Muscle layer of colon (tissue), 2 donors: Measurements from ENCODE around the gene MLLT6.

Experiments
- H3K27ac ChIP-seq: one replicate; pipeline ENCODE4 v1.7.0; 2013; ENCODE audit warnings: low read depth, mild to moderate bottlenecking, low read length, moderate library complexity
- H3K27me3 ChIP-seq, 2 donors: one replicate each; pipeline ENCODE4 v1.7.0; 2013; ENCODE audit warnings: low read length in 2 of 2, mild to moderate bottlenecking in 2 of 2; ENCODE audit not compliant: insufficient read depth in 2 of 2, control insufficient read depth in 1 of 2
- H3K36me3 ChIP-seq: one replicate; pipeline ENCODE4 v1.7.0; 2013; ENCODE audit warnings: mild to moderate bottlenecking, low read length; ENCODE audit not compliant: insufficient read depth
- H3K4me1 ChIP-seq: one replicate; pipeline ENCODE4 v1.7.0; 2013; ENCODE audit warnings: mild to moderate bottlenecking, low read length; ENCODE audit not compliant: insufficient read depth
- H3K4me3 ChIP-seq, 2 donors: one replicate each; pipeline ENCODE4 v1.7.0; 2013; ENCODE audit warnings: low read length in 2 of 2, low read depth in 1 of 2, mild to moderate bottlenecking in 1 of 2, moderate library complexity in 1 of 2
- H3K9ac ChIP-seq: one replicate; pipeline ENCODE4 v1.7.0; 2013; ENCODE audit warnings: low read length
- H3K9me3 ChIP-seq: one replicate; pipeline ENCODE4 v1.7.0; 2013; ENCODE audit warnings: mild to moderate bottlenecking, low read length
- donor health status: abdominal sarcoma.
- donor health status: Adenocarcinoma of cecum.

The MLLT6 gene

GRCh38 chr17:38667787-38668122 is 37.3 kb upstream of the MLLT6 start:
- Histone ChIP-seq H3K9me3 (no peaks in the 10 kb centered on the region), H3K27ac (no peak overlapping the region), H3K9ac (no peak overlapping the region), H3K36me3 (no peaks in the 10 kb centered on the region), H3K4me1 (no peaks in the 10 kb centered on the region), H3K27me3 (peaks cover 11 to 33% of the 10 kb centered on the region in 2 donors), H3K4me3 (no peak overlapping the region)

DNA sequence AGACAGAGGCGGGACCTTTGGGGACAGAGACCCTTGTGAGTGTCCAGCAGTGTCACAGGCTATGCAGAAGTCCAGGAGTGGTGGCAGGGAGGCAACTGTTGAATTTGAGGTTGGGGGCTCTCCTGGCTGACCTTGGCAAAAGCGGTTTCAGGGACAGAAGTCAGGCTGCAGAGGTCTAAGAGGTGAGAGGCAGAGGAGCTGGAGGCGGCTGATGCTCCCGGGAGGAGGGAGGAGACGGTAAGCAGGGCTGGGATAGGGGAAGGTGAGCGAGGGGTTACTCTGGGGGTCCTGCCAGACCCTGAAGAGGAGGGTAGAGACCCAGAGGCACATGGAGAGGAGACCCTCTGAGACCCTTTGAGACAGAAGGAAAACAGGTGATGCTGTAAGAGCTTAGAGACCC is 35.6 kb upstream of the MLLT6 start:
- Histone ChIP-seq H3K4me3 (no peak overlapping the region), H3K36me3 (no peaks in the 10 kb centered on the region), H3K27ac (no peak overlapping the region), H3K27me3 (peaks cover 24 to 45% of the 10 kb centered on the region in 2 donors), H3K4me1 (no peaks in the 10 kb centered on the region), H3K9me3 (no peaks in the 10 kb centered on the region), H3K9ac (no peak overlapping the region)

DNA sequence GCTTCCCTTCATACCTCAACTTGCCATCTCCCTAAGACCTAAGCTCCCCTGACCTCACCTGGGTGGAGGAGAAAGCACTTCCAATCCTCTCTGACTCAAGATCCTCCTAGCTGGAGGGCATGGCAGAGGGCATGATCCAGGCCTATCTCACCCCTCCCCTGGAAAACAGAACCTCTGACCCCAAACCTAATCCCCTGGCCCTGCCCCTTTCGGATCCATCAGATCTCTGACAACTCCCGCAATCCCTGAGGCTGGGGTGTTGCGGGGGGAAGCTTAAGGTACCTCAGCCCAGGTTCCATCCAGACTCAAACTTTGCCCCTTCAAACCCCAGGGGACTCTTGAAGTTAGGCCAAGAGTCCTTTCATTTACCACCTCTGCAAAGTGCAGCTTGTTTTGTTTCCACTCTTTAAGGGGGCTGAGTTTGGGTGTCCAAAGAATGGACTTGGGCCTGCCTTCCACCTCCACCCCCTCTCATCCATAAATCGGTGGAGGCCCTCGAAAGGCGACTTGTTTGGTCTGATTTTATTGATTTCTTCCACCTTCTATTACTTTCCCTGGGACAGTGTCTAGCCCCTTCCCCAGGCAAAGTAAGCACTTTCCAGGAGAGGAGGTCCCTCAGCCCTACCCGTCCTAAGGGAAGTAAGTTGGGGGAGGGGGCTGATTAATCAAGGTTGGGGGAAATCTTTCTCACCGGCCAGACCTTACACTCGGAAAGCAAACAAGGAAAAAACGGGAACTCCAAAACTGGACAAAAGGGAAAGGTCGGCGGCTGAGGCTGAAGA is 32.9 kb upstream of the MLLT6 start:
- H3K36me3 ChIP-seq: no peaks in the 10 kb centered on the region
- H3K4me3 ChIP-seq: no peak overlapping the region
- H3K9ac ChIP-seq: no peak overlapping the region
- H3K4me1 ChIP-seq: peaks cover 14% of the 10 kb centered on the region
- no peaks in the 10 kb centered on the region for H3K9me3 ChIP-seq
- H3K27ac ChIP-seq: no peak overlapping the region
- peaks cover 44 to 65% of the 10 kb centered on the region in 2 donors for H3K27me3 ChIP-seq

DNA sequence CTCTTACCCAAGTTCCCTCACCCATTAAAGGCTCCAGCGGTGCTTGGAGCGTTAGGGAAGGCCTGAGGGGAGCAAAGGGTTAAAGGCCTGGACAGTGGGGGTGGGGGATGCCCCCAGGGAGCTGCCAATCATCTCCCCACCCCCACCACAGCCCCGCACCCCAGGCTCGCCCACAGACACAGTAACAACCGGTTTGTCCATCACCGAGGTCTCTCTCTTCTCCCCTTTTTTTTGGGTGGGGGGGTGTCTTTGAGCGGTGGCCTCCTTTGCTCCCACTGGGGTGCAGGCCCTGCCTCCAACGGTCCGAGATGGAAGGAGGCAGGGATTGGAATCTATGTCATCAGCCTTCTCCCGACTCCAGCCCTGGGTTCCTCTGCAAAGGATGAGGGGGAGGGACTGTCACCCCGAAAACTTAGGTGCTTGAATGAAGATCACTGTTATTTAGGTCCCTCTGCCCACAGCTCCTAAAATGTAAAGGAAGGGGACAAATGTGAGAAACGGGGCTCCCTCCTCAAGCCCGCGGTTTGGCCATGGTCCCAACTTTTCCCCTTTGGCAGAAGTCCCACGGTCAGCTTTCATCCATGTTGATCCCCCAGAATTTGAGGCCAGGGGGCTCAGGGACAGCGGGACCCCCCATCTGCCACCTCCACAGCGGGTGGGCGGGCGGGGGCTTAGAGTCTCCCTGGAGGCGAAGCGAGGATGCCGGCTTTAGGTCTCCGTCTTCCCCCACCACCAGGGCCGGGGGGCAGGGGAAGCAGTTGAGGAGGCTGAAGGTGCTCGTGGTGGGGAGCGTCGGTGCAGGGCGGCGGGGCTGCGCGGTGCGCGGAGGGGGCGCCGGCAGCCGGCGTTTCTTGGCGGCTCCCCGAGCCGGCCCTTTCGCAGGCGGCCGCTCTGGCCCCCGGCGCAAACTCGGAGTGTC is 32.0 kb upstream of the MLLT6 start:
- Histone ChIP-seq H3K9ac (no peak overlapping the region), H3K4me3 (no peak overlapping the region), H3K36me3 (no peaks in the 10 kb centered on the region), H3K4me1 (peaks cover 17% of the 10 kb centered on the region), H3K27me3 (peaks cover 44 to 65% of the 10 kb centered on the region in 2 donors), H3K27ac (no peak overlapping the region), H3K9me3 (no peaks in the 10 kb centered on the region)

DNA sequence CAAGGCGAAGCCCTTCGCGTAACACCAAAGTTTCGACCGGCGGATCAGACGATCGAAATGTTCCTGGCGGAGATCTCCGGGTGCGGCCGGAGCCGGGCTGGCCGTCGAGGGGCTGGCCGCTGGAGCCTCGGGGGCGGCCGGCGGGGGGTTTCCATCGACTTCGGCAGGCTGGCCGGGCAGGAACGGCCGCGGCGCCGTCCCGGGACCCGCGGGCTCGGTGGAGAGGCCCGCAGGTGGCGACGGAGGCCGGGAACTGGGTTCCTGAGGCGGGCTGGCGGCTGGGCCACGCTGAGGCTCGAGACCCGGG is 31.4 kb upstream of the MLLT6 start:
- H3K4me1 ChIP-seq: peaks cover 17% of the 10 kb centered on the region
- H3K36me3 ChIP-seq: no peaks in the 10 kb centered on the region
- peaks cover 44 to 64% of the 10 kb centered on the region in 2 donors for H3K27me3 ChIP-seq
- no peak overlapping the region for H3K27ac ChIP-seq
- H3K9ac ChIP-seq: no peak overlapping the region
- H3K4me3 ChIP-seq: no peak overlapping the region
- no peaks in the 10 kb centered on the region for H3K9me3 ChIP-seq

DNA sequence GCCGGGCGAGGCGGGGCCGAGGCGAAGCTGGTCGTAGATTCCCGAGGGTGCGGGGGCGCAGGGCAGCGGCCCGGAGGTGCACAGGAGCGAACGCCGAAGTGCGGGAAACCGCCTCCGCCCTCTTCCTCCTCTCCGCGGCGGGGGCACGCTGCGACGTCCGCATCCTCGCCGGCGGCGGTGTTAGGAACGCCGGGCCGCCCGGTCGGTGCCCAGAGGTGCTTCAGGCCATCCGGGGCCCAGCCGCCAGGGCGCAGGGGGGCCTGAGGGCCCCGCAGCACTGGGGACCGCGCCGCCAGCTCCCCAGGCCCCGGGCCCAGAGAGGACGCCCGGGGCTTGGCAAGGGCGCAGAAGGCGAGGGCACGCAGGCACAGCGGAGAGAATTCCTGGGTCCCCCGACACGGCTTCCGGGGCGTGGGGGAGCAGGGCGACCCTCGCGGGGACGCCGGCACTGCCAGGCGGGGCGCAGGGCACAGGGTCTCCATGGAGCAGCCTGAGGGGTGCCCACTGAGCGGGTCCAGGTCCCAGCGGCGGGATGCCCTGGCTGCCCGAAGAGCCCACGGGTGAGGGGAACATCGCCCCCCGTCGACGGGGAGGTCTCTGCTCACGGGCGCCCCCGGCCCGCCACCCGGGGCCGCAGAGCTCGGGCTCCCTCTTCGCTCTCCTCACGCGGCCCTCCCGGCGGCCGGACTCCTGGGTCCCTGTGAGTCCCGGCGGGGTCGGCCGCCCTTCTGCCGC is 30.9 kb upstream of the MLLT6 start:
- Histone ChIP-seq H3K27me3 (peaks cover 44 to 59% of the 10 kb centered on the region in 2 donors), H3K4me3 (peak overlapping the region in 1 of 2 donors; percentile 55), H3K9ac (no peak overlapping the region), H3K9me3 (no peaks in the 10 kb centered on the region), H3K4me1 (peaks cover 17% of the 10 kb centered on the region), H3K27ac (no peak overlapping the region), H3K36me3 (no peaks in the 10 kb centered on the region)

DNA sequence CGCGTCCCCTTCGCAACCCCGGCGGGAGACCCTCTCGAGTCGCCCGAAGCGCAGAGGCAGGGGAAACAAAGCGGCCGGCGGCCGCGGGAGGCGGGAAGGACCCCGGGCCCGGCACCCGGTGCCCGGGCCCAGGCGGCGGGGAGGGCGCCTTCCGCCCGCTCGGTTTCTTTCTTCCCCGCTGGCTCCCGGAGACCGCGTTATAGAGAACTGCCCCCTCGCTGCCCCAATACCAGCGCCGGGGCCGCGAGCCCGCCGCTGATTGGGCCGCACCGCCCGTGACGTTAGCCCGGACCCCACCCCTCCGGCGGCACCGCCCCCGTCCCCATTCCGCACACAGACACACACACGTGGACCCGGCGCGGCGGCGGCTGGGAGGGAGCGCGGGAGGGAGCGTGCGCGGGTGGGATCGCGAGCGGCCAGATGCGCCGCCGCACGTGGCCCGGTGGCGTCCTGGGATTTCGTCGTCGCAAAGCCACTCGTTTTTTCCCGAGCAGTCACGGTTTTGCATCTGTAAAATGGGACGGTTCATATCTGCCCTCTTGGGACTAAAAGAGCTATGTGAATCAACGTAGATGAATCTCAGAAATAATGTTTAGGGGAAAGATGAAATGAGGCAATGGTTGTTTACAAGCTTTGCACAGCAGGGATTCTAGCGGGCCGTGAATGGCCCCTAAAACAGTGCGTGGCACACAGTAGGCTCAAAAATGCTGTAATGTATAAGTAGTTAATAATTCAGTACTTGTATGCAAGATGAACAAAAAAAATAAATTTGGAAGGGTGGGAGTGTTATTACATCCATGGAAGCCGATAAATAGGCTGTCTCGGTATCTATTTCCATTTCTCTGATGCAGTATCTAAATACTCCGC is 30.1 kb upstream of the MLLT6 start, which contains the start of gene EPOP:
EPOP (minus strand) TSS at position 209 of the 867 bp plus-strand sequence. CDS start 462 bp downstream, outside the sequence.
- H3K27ac ChIP-seq: no peak within 1 kb of the TSS
- no peak within 1 kb of the TSS for H3K9ac ChIP-seq
- H3K27me3 ChIP-seq: peaks cover 42 to 51% of the 10 kb centered on the region in 2 donors
- H3K36me3 ChIP-seq: no peaks in the 10 kb centered on the region
- no peaks in the 10 kb centered on the region for H3K9me3 ChIP-seq
- peak within 1 kb of the TSS; percentile 43 to 55 for H3K4me3 ChIP-seq
- H3K4me1 ChIP-seq: peaks cover 17% of the 10 kb centered on the region

DNA sequence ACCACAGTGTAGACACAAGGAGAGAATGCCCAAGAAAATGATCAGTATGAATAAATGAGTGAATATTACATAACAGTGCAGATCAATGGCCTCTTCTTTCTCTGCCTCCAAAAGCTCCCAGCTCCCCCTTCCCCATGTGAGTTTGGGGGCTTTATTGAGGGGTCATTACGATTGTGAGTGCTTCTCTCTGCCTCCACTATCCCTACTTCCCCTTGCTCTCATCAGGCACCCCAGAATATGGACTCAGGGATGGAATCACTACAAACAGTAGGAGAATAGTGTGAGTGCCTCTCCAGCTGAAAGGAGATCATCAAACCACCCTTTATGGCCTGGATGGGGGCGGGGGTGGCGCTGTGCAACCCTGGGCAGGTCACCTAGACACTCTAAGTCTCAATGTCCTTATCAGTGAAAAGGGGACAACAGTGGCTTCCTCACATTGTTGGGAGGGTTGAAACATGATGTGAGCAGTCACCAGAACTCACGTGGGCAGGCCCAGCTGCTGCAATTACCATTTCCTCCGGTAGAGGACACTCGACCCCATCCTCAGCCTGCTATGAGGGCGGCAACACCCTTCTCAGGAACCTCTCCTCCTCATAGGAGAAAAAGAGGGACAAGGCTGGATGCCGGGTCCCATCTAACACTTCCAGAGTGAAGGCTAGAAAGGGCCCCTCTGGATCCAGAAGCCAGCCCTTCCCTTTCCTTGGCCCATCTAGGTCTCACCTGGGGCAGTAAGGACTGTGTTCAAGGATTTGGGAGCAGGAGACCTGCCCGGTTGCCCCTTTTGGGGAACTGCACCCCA is 28.2 kb upstream of the MLLT6 start:
- Histone ChIP-seq H3K36me3 (no peaks in the 10 kb centered on the region), H3K4me3 (no peak overlapping the region), H3K27ac (no peak overlapping the region), H3K9me3 (no peaks in the 10 kb centered on the region), H3K4me1 (peaks cover 17% of the 10 kb centered on the region), H3K27me3 (peaks cover 38 to 43% of the 10 kb centered on the region in 2 donors), H3K9ac (no peak overlapping the region)

DNA sequence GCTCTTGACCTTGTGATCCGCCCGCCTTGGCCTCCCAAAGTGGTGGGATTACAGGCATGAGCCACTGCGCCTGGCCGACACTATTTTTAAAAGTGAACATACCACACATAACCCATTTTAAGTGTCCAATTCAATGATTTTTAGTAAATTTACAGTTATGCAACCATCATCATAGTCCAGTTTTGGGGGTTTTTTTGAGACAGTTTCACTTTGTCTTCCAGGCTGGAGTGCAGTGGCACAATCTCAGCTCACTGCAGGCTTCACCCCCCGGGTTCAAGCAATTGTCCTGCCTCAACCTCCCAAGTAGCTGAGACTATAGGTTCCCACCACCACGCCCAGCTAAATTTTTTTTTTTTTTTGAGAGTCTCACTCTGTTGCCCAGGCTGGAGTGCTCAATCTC is 27.3 kb upstream of the MLLT6 start:
- no peaks in the 10 kb centered on the region for H3K9me3 ChIP-seq
- no peak overlapping the region for H3K4me3 ChIP-seq
- peaks cover 17% of the 10 kb centered on the region for H3K4me1 ChIP-seq
- no peak overlapping the region for H3K27ac ChIP-seq
- peaks cover 32 to 36% of the 10 kb centered on the region in 2 donors for H3K27me3 ChIP-seq
- H3K9ac ChIP-seq: no peak overlapping the region
- no peaks in the 10 kb centered on the region for H3K36me3 ChIP-seq

- Histone ChIP-seq H3K4me3 (no peak overlapping the region), H3K4me1 (peaks cover 9% of the 10 kb centered on the region), H3K27ac (no peak overlapping the region), H3K36me3 (no peaks in the 10 kb centered on the region), H3K9me3 (no peaks in the 10 kb centered on the region), H3K9ac (no peak overlapping the region), H3K27me3 (peaks cover 5 to 9% of the 10 kb centered on the region in 2 donors)
These were observed 24.0 kb upstream of the MLLT6 start for GRCh38 chr17:38681096-38681495.
